PFSK-1 (cell line): Measurements from ENCODE around the gene TMEM115.

Source experiments
- FOXP2 ChIP-seq: optimal IDR thresholded peaks from 2 replicates; pipeline ENCODE3; 2011; ENCODE audit warnings: borderline replicate concordance, control low read depth, inconsistent platforms; ENCODE audit not compliant: insufficient read depth; ENCODE audit errors: extremely low read length, extremely low read depth
- POLR2AphosphoS5 ChIP-seq: IDR thresholded peaks from 2 replicates; pipeline ENCODE4 v1.6.1; 2012; ENCODE audit warnings: low read depth, mild to moderate bottlenecking, control low read depth, low read length, moderate library complexity
- SIN3A ChIP-seq: IDR thresholded peaks from 2 replicates; pipeline ENCODE4 v1.6.1; 2012; ENCODE audit warnings: mild to moderate bottlenecking, low read length, moderate library complexity, borderline replicate concordance; ENCODE audit not compliant: insufficient read depth
- TAF1 ChIP-seq: IDR thresholded peaks from 2 replicates; pipeline ENCODE4 v1.6.1; 2012; ENCODE audit warnings: low read length, control low read depth, borderline replicate concordance; ENCODE audit not compliant: insufficient read depth
- TF ChIP-seq, protein P1 (sequence below), 2 experiments: IDR thresholded peaks; 2 replicates each; pipeline versions ENCODE4 v1.6.1 to v1.8.0; 2011 to 2012; ENCODE audit warnings: low read depth in 2 of 2, low read length in 2 of 2, control low read depth in 1 of 2, inconsistent platforms in 1 of 2, mild to moderate bottlenecking in 1 of 2, moderate library complexity in 1 of 2; ENCODE audit not compliant: insufficient read depth in 1 of 2

TMEM115 gene

DNA sequence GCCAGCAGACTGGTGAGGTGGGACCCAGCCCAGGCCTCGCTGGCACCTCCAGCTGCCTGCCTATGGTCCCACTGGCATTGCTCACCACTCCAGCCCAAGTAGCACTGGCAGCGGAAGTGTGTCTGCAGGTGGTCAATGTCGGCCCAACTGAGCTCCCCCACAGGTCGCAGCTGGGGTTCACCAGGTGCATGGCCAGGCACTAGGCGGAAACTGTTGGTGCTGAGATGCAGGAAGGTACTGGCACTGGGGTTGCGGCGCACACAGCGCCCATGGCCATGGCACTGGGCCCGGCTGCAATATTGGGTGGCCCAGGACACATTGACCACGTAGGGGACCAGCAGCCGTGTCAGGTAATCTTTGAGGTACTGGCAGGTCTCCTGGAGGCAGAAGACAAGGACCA, 41.2 kb downstream of the TMEM115 start:
- TF ChIP-seq TAF1 (no peak), FOXP2 (no peak), SIN3A (no peak), POLR2AphosphoS5 (no peak)
- TF ChIP-seq, protein P1, sequence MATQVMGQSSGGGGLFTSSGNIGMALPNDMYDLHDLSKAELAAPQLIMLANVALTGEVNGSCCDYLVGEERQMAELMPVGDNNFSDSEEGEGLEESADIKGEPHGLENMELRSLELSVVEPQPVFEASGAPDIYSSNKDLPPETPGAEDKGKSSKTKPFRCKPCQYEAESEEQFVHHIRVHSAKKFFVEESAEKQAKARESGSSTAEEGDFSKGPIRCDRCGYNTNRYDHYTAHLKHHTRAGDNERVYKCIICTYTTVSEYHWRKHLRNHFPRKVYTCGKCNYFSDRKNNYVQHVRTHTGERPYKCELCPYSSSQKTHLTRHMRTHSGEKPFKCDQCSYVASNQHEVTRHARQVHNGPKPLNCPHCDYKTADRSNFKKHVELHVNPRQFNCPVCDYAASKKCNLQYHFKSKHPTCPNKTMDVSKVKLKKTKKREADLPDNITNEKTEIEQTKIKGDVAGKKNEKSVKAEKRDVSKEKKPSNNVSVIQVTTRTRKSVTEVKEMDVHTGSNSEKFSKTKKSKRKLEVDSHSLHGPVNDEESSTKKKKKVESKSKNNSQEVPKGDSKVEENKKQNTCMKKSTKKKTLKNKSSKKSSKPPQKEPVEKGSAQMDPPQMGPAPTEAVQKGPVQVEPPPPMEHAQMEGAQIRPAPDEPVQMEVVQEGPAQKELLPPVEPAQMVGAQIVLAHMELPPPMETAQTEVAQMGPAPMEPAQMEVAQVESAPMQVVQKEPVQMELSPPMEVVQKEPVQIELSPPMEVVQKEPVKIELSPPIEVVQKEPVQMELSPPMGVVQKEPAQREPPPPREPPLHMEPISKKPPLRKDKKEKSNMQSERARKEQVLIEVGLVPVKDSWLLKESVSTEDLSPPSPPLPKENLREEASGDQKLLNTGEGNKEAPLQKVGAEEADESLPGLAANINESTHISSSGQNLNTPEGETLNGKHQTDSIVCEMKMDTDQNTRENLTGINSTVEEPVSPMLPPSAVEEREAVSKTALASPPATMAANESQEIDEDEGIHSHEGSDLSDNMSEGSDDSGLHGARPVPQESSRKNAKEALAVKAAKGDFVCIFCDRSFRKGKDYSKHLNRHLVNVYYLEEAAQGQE (IDR thresholded peaks at IDR 0.05; ENCODE audit: insufficient read depth in 1 of 2, low read depth in 2 of 2, low read length in 2 of 2), result no peak

DNA sequence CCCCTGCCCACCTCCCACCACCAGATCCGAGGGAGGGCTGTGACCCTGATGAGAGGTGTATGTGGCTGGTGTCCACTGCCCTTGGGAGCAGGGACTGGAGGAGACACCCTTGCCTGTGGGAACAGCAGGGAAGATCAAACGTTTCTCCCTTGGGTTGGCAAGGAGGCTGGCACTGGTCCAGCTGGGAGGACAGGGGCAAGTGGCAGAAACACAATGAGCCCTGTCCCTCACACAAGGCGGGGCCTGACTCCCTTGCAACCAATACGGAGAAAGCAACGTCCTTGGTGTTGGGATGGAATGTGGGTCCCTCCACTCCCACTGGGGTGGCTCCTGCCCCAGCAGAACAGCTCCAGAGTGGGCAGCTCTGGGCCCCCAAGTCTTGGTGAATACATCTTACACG, 42.0 kb downstream of the TMEM115 start:
- TF ChIP-seq TAF1 (no peak), FOXP2 (no peak), POLR2AphosphoS5 (no peak), SIN3A (no peak)
- TF ChIP-seq, protein P1 (IDR thresholded peaks at IDR 0.05; ENCODE audit: insufficient read depth in 1 of 2, low read depth in 2 of 2, low read length in 2 of 2), result no peak

DNA sequence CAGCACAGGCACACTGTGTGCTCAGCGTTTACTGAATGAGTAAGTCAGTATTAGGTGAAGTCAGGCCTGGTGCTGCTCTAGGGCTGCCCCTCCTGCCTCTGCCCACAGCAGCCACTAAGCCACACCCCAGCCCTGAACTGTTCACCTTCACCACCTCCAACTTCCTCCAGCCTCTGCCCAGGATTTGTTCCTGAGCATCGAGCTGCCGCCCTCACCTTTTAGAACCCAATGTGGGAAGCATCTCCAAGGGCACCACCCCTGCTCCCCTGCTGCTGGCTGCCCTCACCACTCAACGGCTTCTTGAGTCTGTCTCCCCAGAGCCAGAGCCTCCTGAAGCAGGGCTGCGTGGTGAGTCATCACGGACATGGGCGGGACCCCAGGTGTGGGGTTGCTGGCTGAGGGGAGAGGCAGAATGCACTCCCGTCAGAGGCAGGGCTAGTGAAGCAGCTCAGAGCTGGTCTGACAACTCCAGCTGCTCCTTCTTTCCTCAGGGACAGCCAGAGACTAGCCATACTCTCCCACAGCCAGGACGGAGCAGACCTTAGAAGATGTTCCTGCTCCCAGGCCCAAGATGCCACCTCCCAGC, 42.6 kb downstream of the TMEM115 start:
- TF ChIP-seq SIN3A, result no peak
- TF ChIP-seq TAF1, result no peak
- TF ChIP-seq, protein P1 (IDR thresholded peaks at IDR 0.05; ENCODE audit: insufficient read depth in 1 of 2, low read depth in 2 of 2, low read length in 2 of 2), result no peak
- no peak for TF ChIP-seq POLR2AphosphoS5
- TF ChIP-seq FOXP2, result no peak

DNA sequence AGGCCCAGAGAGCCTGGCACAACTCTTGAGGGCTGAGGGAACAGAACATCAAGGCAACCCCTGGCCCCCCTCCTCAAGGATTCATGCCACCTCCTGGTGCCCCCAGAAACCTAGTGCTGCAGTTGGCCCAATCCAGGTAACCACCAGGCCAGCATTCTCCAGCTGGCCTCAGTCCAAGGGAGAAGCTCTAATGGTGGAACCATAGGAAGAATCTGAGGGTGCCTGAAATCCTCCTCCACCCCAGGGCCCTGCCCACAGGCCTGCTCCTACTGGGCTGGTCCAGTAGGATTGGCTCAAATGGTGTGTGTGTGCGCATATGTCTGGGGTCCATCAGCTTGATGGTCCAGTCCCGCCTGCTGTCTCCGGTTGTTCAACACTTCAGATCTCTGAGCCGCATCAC, 44.5 kb downstream of the TMEM115 start:
- TF ChIP-seq FOXP2 (no peak), TAF1 (no peak), SIN3A (no peak), POLR2AphosphoS5 (no peak)
- TF ChIP-seq, protein P1 (IDR thresholded peaks at IDR 0.05; ENCODE audit: insufficient read depth in 1 of 2, low read depth in 2 of 2, low read length in 2 of 2), result no peak

DNA sequence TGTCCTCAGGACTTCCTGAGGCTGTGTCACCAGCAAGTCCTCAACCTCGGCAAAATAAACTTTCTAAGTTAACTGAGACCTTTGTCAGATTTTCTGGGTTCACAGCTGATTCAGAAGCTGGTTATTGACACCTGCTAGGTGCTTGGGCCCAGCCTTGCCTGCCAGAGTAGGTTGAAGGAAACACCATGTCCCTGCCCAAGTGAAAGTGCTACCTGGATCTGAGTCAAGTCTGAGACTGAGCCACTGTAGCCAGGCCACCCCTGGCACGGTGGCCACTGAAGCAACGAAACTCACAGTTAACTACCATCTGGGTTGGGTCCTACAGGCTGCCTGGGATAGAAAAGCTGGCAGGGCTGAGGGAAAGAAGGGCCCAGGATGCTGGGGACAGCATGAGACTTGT, 45.0 kb downstream of the TMEM115 start:
- TF ChIP-seq TAF1 (no peak), SIN3A (no peak), POLR2AphosphoS5 (no peak), FOXP2 (no peak)
- TF ChIP-seq, protein P1 (IDR thresholded peaks at IDR 0.05; ENCODE audit: insufficient read depth in 1 of 2, low read depth in 2 of 2, low read length in 2 of 2), result no peak
